ENCODE results near the gene RUBCN.
A peak's percentile ranks its signal among the peaks of the same experiment; 100 is the strongest.
"Not testable (repeated sequence)": the region's sequence is repeated elsewhere in the genome, so short reads cannot be mapped to it uniquely, and the experiment has no call there.

Gene RUBCN

GRCh38 chr3:197734667-197735318, 1.9 kb downstream of the RUBCN start:
- no peak for DNase-seq (ENCODE audit: low read depth in 2 of 2)

- no peak for DNase-seq (ENCODE audit: low read depth in 2 of 2)
Measured at GRCh38 chr3:197733042-197733441, 3.7 kb downstream of the RUBCN start.

- not testable (repeated sequence) for DNase-seq (ENCODE audit: low read depth in 2 of 2)
Measured at GRCh38 chr3:197731483-197731882, 5.2 kb downstream of the RUBCN start.

- DNase-seq (ENCODE audit: low read depth in 2 of 2), result not testable (repeated sequence)
Measured at GRCh38 chr3:197730770-197731169, 5.9 kb downstream of the RUBCN start.

GRCh38 chr3:197730200-197730599, 6.5 kb downstream of the RUBCN start:
- no peak for DNase-seq (ENCODE audit: low read depth in 2 of 2)

- DNase-seq (ENCODE audit: low read depth in 2 of 2), result no peak
Measured at GRCh38 chr3:197728487-197728886, 8.2 kb downstream of the RUBCN start.

GRCh38 chr3:197727878-197728277, 8.8 kb downstream of the RUBCN start:
- not testable (repeated sequence) for DNase-seq (ENCODE audit: low read depth in 2 of 2)

- no peak for DNase-seq (ENCODE audit: low read depth in 2 of 2)
Measured at GRCh38 chr3:197722734-197723133, 14.0 kb downstream of the RUBCN start.

GRCh38 chr3:197720694-197721093, 16.0 kb downstream of the RUBCN start:
- DNase-seq (ENCODE audit: low read depth in 2 of 2), result no peak

GRCh38 chr3:197718891-197719290, 17.8 kb downstream of the RUBCN start:
- DNase-seq (ENCODE audit: low read depth in 2 of 2), result no peak

GRCh38 chr3:197714251-197714650, 22.5 kb downstream of the RUBCN start:
- no peak for DNase-seq (ENCODE audit: low read depth in 2 of 2)

- no peak for DNase-seq (ENCODE audit: low read depth in 2 of 2)
Measured at GRCh38 chr3:197713477-197713822, 23.3 kb downstream of the RUBCN start.

GRCh38 chr3:197711973-197712707, 24.6 kb downstream of the RUBCN start:
- DNase-seq (ENCODE audit: low read depth in 2 of 2), result peak; percentile 64 to 85

- DNase-seq (ENCODE audit: low read depth in 2 of 2), result not testable (repeated sequence)
Measured at GRCh38 chr3:197710965-197711364, 25.7 kb downstream of the RUBCN start.

GRCh38 chr3:197709135-197709534, 27.6 kb downstream of the RUBCN start:
- DNase-seq (ENCODE audit: low read depth in 2 of 2), result no peak

- DNase-seq (ENCODE audit: low read depth in 2 of 2), result no peak
Measured at GRCh38 chr3:197706658-197707057, 30.0 kb downstream of the RUBCN start.

GRCh38 chr3:197701841-197702240, 34.9 kb downstream of the RUBCN start:
- no peak for DNase-seq (ENCODE audit: low read depth in 2 of 2)

- DNase-seq (ENCODE audit: low read depth in 2 of 2), result no peak
Measured at GRCh38 chr3:197700095-197700494, 36.6 kb downstream of the RUBCN start.

- DNase-seq (ENCODE audit: low read depth in 2 of 2), result no peak
Measured at GRCh38 chr3:197697355-197697754, 39.3 kb downstream of the RUBCN start.

- no peak for DNase-seq (ENCODE audit: low read depth in 2 of 2)
Measured at GRCh38 chr3:197694251-197694650, 42.5 kb downstream of the RUBCN start.

GRCh38 chr3:197692641-197693040, 44.1 kb downstream of the RUBCN start:
- DNase-seq (ENCODE audit: low read depth in 2 of 2), result no peak

GRCh38 chr3:197690754-197691153, 46.0 kb downstream of the RUBCN start:
- DNase-seq (ENCODE audit: low read depth in 2 of 2), result no peak

- no peak for DNase-seq (ENCODE audit: low read depth in 2 of 2)
Measured at GRCh38 chr3:197687570-197687969, 49.1 kb downstream of the RUBCN start.

- DNase-seq (ENCODE audit: low read depth in 2 of 2), result no peak
Measured at GRCh38 chr3:197686899-197687298, 49.8 kb downstream of the RUBCN start.

All from stimulated activated CD8-positive, alpha-beta memory T cell treated with anti-CD3 and anti-CD28 coated beads, Interleukin-15, amount 100 ng/mL, for 4 hours (primary cell).